Erythroblast (primary cell): ENCODE results near the gene CDK14.

ENCODE experiments used
- GATA1 ChIP-seq: IDR thresholded peaks from 2 replicates; pipeline ENCODE4 v1.6.1; 2011; ENCODE audit warnings: low read depth, mild to moderate bottlenecking, control low read depth, low read length, moderate library complexity
- POLR2A ChIP-seq: IDR thresholded peaks from 2 replicates; pipeline ENCODE4 v1.6.1; 2011; ENCODE audit warnings: mild to moderate bottlenecking, low read length

GRCh38 chr7:90570373-90570959 is 25.7 kb upstream of the CDK14 start:
- TF ChIP-seq POLR2A (no peak), GATA1 (no peak)
